ENCODE results near the gene MSH3. TPM values are rescaled to one million over a fixed set of nuclear protein-coding genes. Genes with fewer than 3 reads are reported as not detected.
A peak's percentile ranks its signal among the peaks of the same experiment; 100 is the strongest.

Gene MSH3
- total RNA-seq, 2 donors from 2014 or later, result 12.6 to 14.9 TPM

- no peak for TF ChIP-seq POLR2A (IDR thresholded peaks at IDR 0.05)
- TF ChIP-seq, protein P1, sequence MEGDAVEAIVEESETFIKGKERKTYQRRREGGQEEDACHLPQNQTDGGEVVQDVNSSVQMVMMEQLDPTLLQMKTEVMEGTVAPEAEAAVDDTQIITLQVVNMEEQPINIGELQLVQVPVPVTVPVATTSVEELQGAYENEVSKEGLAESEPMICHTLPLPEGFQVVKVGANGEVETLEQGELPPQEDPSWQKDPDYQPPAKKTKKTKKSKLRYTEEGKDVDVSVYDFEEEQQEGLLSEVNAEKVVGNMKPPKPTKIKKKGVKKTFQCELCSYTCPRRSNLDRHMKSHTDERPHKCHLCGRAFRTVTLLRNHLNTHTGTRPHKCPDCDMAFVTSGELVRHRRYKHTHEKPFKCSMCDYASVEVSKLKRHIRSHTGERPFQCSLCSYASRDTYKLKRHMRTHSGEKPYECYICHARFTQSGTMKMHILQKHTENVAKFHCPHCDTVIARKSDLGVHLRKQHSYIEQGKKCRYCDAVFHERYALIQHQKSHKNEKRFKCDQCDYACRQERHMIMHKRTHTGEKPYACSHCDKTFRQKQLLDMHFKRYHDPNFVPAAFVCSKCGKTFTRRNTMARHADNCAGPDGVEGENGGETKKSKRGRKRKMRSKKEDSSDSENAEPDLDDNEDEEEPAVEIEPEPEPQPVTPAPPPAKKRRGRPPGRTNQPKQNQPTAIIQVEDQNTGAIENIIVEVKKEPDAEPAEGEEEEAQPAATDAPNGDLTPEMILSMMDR (IDR thresholded peaks at IDR 0.05), result peak; percentile 43 to 83 (median 66)
- TF ChIP-seq POLR2AphosphoS5 (IDR thresholded peaks at IDR 0.05), result peak; percentile 60
- WGBS, result 23% methylated on average over 7 of the region's 7 CpGs
- intact Hi-C loops (cut with DNase I), result loop anchor here (5.0 to 10.0 kb wide), 2 partner anchors 185 to 267 kb away; partner anchors contain the start of genes FAM151B and ZFYVE16
- Histone ChIP-seq H3K4me1 (replicated peaks) (no peaks in the 10 kb centered on the region), H3K9me3 (no peaks in the 10 kb centered on the region), H3K27ac (no peak overlapping the region), H3K4me3 (no peak overlapping the region), H3K27me3 (replicated peaks; ENCODE audit: insufficient read depth) (no peaks in the 10 kb centered on the region), H3K36me3 (no peaks in the 10 kb centered on the region)
- peak; percentile 70 for DNase-seq (ENCODE audit: low spot score)
These were observed 17.8 kb downstream of the MSH3 start for GRCh38 chr5:80672140-80672736.

DNA sequence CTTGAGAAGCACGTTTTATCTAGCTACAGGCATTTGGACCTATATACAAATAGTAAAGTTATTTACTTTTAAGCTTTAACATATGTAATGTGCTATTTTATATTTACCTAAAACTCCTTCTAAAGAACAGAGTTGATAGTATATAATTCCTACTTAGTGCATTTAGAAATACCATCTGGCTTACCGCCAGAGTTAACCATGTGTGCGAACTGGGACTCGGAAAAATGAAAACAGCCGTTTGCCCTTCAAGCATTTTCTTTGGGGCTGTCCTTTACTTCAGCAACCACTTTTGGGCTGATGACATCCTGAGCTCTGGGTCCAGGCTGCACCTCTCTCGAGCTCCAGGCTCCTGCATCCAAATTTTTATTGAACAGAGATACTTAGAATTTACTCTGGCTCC, 22.3 kb downstream of the MSH3 start:
- 77% methylated on average over 6 of the region's 6 CpGs for WGBS
- no peak overlapping the region for H3K4me3 ChIP-seq
- no peaks in the 10 kb centered on the region for H3K36me3 ChIP-seq
- H3K4me1 ChIP-seq (replicated peaks), result no peaks in the 10 kb centered on the region
- no peaks in the 10 kb centered on the region for H3K27me3 ChIP-seq (replicated peaks; ENCODE audit: insufficient read depth)
- intact Hi-C loops (cut with DNase I), result loop anchor here (10.0 kb wide), 1 partner anchor 272 kb away; the partner anchor contains the start of gene ZFYVE16
- H3K27ac ChIP-seq, result no peak overlapping the region
- no peaks in the 10 kb centered on the region for H3K9me3 ChIP-seq
- TF ChIP-seq POLR2AphosphoS5 (IDR thresholded peaks at IDR 0.05) (no peak), POLR2A (IDR thresholded peaks at IDR 0.05) (no peak)
- TF ChIP-seq, protein P1 (IDR thresholded peaks at IDR 0.05), result no peak
- DNase-seq (ENCODE audit: low spot score), result no peak

DNA sequence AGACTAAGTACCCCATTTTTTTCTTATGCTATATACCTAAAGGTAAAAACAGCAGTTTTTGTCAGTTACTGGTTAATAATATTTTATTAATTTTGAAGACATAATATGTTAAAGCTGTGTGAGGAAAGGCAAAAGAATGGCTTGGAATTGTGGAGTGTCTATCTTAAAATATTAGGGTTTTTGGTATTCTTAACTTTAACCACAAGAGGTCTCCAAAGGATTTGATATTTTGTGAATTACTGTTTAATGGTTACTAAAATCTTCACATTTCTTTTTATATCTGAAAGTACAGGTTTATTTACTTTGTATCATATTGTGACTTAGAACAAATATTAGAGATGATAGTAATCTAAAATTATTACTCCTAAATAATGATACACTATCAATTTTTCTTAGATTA, 32.3 kb downstream of the MSH3 start:
- Histone ChIP-seq H3K9me3 (no peaks in the 10 kb centered on the region), H3K4me1 (replicated peaks) (no peaks in the 10 kb centered on the region), H3K36me3 (no peaks in the 10 kb centered on the region), H3K27me3 (replicated peaks; ENCODE audit: insufficient read depth) (no peaks in the 10 kb centered on the region), H3K27ac (no peak overlapping the region), H3K4me3 (no peak overlapping the region)
- no peak for TF ChIP-seq POLR2AphosphoS5 (IDR thresholded peaks at IDR 0.05)
- TF ChIP-seq, protein P1 (IDR thresholded peaks at IDR 0.05), result peak in 3 of 4 experiments; percentile 28 to 59 (median 52)
- intact Hi-C loops (cut with DNase I), result loop anchor here (10.0 kb wide), 2 partner anchors 508 to 618 kb away; partner anchors contain the start of gene ZCCHC9
- no peak for DNase-seq (ENCODE audit: low spot score)

DNA sequence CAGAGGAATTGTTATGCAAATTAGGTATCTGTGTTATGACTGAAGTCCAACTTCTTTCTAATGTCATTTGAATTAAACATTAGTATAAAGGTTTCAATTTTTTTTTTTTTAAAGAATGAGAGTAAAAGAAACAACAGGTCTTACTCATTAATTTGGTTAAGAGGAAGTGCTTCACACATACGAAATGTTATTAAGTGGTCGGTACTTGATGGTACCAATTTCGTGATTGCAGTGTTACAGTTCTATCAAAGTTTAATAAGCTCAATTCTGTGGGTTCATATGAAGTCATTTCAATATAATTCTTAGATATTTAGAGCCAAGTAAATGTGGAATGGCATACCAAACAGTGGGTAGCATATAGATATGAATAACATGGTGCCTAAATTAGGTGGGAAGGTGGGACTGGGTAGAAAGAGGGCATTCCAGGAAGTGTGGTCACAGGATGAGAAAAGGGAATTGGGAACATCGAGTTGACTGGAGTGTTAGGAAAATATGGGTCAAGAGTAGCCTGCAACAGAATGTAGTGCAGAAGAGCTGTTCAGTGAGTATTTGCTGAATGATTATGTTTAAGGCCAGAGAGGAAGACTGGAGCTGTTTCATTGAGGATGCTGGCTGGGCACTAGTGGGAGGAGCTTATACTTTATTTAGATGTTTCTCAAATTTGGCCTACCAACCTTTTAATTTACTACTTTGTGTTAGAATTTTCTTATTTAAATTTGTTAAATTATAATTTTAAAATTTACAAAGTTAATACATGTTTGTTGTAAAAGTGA, 34.4 kb downstream of the MSH3 start:
- no peaks in the 10 kb centered on the region for H3K9me3 ChIP-seq
- no peak for DNase-seq (ENCODE audit: low spot score)
- H3K27me3 ChIP-seq (replicated peaks; ENCODE audit: insufficient read depth), result no peaks in the 10 kb centered on the region
- WGBS, result 87% methylated on average over 4 of the region's 4 CpGs
- H3K4me1 ChIP-seq (replicated peaks), result no peaks in the 10 kb centered on the region
- H3K27ac ChIP-seq, result no peak overlapping the region
- intact Hi-C loops (cut with DNase I), result loop anchor here (10.0 kb wide), 2 partner anchors 506 to 616 kb away; partner anchors contain the start of gene ZCCHC9
- H3K36me3 ChIP-seq, result no peaks in the 10 kb centered on the region
- no peak for TF ChIP-seq POLR2A (IDR thresholded peaks at IDR 0.05)
- TF ChIP-seq POLR2AphosphoS5 (IDR thresholded peaks at IDR 0.05), result no peak
- TF ChIP-seq, protein P1 (IDR thresholded peaks at IDR 0.05), result no peak
- no peak overlapping the region for H3K4me3 ChIP-seq

Measured in prostate gland (tissue), 2 donors.